HS-5 (cell line): Measurements from ENCODE around the gene CRAT.

Experiments
- DNase-seq: peaks from one replicate; pipeline ENCODE4 v3.0.0-alpha.2; 2012; ENCODE audit warnings: low read depth

The CRAT gene

GRCh38 chr9:129109952-129110739 lies 447 bp downstream of the CRAT start:
- no peak for DNase-seq

DNA sequence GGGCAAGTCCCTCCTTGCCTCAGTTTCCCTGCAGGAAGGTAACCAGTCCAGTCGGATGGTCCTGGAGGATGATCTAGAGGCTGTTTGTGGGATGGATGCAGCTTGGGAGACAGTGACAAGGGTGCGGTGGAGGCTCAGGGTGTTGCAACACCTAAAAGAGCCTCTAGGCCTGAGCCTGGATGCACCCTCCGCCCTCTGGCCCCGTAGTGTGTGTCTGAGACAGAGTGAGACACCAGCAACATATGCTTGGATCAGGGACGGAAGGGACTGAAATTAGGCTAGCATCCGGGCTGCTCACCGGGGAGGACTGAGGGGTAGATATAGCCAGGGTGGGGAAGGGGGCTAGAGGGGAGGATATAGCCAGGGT lies 1.1 kb downstream of the CRAT start:
- no peak for DNase-seq

GRCh38 chr9:129108805-129109536 lies 1.6 kb downstream of the CRAT start:
- DNase-seq, result no peak

GRCh38 chr9:129108083-129108804 lies 2.3 kb downstream of the CRAT start:
- DNase-seq, result no peak

- no peak for DNase-seq
These were observed 2.9 kb downstream of the CRAT start for GRCh38 chr9:129107651-129108050.

DNA sequence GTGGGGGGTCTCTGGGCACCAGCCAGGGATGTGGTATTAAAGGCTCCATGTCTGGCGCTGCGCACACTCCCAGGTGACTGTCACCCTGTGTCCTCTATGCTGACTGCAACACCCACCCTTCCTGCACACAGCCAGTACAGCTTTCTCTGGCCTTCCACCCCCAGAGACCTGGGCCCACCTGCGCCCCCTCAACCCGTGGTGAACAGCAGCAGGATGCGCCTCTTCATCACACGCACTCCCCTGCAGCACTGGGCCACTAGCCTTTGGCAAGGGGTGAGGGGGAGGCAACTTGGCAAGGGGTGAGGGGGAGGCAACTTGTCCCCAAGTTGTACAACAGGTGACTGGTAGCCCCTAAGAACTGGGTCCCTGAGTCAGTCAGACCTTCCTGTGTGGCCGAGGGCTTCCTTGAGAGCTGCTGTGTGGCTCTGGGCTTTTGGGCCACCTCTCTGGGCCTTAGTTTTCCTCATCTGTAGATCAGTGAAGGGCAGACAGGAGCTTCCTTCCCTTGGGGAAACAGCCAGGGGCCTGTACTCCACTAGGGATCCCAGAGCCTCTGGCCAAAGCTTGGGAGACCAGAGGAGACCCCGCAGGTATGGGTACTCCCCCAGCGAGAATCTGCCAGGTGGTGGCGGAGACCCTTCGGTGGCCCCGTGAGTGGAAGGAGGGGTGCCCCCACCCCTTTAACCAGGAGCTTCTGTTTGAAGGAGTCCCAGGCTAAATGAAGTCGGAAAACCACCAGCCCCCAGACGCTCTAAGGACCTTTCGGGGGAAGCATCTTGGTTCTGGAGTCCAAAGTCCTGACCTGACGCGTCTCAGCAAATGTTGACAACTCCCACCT lies 4.5 kb downstream of the CRAT start:
- no peak for DNase-seq

DNA sequence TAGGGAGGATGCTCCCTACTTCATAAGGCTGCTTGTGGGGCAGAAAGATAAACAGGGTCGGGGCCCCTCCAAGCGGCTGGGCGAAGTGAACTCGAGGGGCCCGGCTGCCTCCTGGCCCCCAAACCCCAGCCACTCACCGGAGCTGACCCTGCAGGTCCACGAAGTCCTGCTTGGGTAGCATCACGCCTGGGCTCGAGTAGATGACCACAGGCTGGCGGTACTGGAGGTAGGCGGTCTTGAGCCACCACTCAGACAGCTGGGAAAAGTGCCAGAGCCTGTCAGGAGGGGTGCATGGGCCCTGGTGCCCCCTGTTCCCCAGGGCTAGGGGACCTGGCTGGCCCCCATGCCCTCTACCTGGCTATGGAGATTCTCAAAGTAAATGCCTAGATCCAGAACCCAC lies 6.5 kb downstream of the CRAT start:
- no peak for DNase-seq

- no peak for DNase-seq
These were observed 7.0 kb downstream of the CRAT start for GRCh38 chr9:129103595-129103965.

GRCh38 chr9:129102791-129103594 lies 7.6 kb downstream of the CRAT start:
- DNase-seq, result no peak

DNA sequence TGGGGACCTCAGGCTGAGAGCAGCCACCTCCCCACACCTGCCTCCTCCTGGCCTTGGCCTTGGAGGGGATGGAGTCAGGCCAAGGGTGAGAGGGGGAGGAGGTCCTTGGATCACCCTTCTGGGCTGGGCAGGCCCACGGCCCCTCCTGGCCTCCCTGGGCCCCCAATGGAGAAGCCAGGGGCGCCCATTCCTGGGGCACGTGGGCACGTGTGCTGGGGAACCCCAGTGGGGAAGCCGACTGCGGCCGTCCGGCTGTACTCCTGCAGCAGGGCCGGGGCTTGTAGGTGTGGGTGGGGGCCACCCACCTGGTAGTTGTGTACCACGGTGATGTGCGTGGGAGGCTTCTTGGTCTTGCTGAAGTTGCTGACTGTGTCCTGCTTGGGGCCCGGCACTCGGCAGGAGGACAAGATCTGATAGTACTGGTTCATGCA lies 8.5 kb downstream of the CRAT start:
- DNase-seq, result no peak

GRCh38 chr9:129101279-129101678 lies 9.3 kb downstream of the CRAT start:
- no peak for DNase-seq

DNA sequence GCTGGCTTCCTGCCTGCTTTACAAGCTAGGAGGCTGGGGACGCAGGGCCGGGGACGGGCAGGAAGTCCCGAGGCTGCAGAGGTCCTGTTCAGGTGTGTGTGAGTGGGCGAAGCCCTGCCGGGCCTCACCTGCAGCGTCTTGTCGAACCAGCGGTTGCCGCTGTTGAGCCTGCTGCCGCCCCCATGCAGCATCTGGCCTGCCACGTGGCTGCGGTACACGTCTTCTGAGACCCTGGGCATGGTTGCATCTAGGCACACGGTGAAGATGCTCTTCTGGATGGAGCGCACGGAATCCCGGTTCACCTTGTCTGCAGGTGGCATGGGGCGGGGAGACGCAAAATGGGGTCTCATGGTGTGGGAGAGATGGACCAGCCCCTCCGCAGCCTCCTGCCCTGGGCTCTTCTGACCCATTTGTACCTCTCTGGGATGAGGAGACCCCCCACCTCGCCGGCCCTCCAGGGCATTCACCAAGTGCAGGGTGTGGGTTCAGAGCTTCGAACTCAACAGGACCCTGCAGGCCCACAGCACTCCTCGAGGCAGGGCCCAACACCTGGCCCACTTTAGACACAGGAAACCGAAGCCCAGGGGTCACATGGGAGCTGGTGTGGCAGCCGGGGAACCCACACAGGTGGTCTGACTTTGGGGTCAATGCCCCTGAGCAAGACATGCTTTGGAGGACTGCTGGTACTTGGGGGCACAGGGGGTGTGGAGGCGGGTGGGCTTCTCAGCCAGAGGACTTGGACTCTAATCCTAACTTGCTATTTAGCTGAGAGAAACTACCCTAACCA lies 10.0 kb downstream of the CRAT start:
- no peak for DNase-seq

DNA sequence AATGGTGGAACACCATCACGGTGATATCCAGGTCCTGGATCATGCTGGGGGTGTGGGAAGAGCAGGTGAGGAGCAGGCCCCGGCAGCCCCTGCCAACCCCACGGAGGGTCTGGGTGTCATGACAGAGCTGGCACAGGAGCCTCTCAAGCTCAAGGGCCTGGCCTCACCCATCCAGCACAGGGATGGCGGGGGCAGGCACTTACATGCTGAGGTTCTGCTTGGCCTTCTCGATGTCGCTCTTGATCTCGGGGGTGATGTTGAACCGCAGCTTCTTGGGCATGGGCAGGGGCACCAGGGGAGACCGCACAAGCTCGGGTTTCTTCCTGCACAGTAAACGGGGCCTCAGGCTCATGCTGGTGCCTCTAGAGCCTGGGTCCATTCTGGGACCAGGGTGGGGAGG lies 12.3 kb downstream of the CRAT start:
- no peak for DNase-seq

- DNase-seq, result no peak
These were observed 12.8 kb downstream of the CRAT start for GRCh38 chr9:129097671-129098306.

DNA sequence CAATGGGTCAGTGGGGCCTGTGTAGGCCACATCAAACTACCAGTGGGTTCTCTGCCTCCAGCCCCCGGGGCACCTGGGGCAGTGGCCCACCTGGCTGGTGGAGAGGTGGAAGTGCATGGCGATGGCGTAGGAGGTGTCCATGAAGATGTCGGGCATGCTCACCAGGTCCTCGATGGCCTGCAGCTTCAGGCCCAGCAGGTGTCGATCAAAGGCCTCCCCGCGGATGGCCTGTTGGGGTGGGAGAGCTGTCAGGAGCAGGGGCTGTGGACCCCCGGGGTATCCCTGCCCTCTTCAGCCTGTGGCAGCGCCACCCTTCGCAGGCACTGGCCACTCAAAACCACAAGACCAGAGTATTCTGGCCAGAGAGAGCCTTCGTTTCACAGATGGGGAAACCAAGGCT lies 14.7 kb downstream of the CRAT start:
- no peak for DNase-seq

DNA sequence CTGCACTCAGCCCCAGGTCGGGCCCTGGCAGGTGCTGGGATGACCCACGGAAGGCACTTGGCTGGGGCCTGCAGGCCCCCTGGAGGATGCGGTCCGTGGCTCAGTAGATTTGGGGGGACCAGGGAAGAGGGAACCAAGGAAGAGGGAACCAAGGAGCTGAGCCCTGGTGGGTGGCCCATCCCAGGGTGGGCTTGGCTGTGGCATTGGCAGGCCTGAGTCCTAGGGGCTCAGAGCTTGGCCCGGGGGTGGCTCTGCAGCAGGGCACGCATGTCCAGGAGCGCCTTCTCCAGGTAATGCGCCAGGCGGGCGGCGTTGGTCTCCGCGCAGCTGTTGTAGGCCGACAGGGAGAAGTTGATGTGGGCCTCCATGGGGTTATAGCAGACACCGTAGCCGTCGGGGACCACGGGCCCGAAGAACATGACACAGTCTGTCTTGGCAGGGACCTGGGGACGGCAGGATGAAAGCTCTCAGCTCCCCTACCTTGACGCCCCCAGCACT lies 15.4 kb downstream of the CRAT start:
- no peak for DNase-seq

GRCh38 chr9:129094387-129095169 lies 16.0 kb downstream of the CRAT start:
- no peak for DNase-seq

DNA sequence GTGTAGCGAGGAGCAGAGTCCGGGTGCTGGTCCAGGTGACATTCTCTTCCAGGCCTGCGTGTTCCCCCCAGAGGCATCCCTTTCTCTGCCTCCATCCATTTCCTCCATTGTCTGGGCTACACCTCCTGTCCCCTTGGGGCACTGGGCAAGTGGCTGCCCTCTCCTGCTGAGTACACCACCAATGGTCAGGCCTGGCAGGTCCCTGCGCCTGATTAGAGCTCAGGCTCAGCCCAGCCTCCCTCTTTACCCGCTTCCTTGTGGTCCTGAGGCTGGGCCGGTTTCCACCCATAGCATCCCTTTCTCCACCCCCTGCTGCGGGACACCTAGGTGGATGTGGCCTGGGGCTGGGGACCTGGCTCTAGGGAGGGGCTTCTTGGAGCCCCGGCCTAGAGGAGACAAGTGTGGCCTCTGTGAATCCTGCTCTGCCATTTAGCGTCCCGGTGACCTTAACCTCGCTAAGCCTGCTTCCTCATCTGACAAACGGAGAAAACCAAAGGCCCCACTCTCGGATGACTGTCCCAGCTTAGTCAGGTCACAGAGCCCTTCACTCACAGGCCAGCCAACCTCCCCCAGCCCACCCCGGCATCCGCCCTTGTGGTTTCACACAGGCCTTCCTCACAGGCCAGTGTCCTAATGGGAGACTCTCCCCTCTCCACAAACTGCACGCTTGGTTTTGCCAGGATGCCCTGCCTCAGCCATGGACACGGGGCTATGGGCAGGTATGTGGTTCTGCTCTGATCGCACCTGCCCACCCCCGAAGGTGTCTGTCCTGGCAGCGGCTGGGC lies 16.8 kb downstream of the CRAT start:
- no peak for DNase-seq
